Esophagus squamous epithelium (tissue), 5 donors: Measurements from ENCODE around the gene RASSF9. TPM values are rescaled to one million over a fixed set of nuclear protein-coding genes. Genes with fewer than 3 reads are reported as not detected.

Source experiments
- DNase-seq: peaks from one replicate; lab custom pipeline; 2025; lab: John Stamatoyannopoulos, UW
- H3K27ac ChIP-seq, 4 donors: fragments of 200-600 bp; sonication (generic); one replicate each; pipeline ENCODE4 v1.5.1; 2016 to 2019; ENCODE audit warnings: mild to moderate bottlenecking in 1 of 4
- H3K27me3 ChIP-seq, 4 donors: fragments of 200-600 bp; sonication (generic); 1 replicate in 3 of 4; 2 replicates in 1 of 4; pipeline versions ENCODE4 v1.5.1 to v1.6.0; 2017 to 2021; ENCODE audit warnings: antibody characterized with exemption in 1 of 4
- H3K36me3 ChIP-seq, 3 donors: fragments of 200-600 bp; sonication (generic); one replicate each; pipeline ENCODE4 v1.5.1; 2016 to 2019
- H3K4me1 ChIP-seq, 3 donors: fragments of 200-600 bp; sonication (generic); one replicate each; pipeline ENCODE4 v1.5.1; 2017 to 2019
- H3K4me3 ChIP-seq, 4 donors: fragments of 200-600 bp; sonication (generic); 1 replicate in 3 of 4; 2 replicates in 1 of 4; pipeline ENCODE4 v1.5.1; 2016 to 2019; ENCODE audit warnings: mild to moderate bottlenecking in 2 of 4, moderate library complexity in 1 of 4
- H3K9me3 ChIP-seq, 3 donors: fragments of 200-600 bp; sonication (generic); one replicate each; pipeline ENCODE4 v1.5.1; 2016 to 2019
- POLR2A ChIP-seq, 4 donors: fragments of 450-650 bp; IDR thresholded peaks; one replicate each; pipeline ENCODE4 v1.6.1; 2017; ENCODE audit warnings: antibody characterized with exemption in 4 of 4, mild to moderate bottlenecking in 4 of 4, moderate library complexity in 3 of 4
- WGBS, 2 donors: methylation state at CpG; one replicate each; pipeline ENCODE4 v1.1.5; 2018; 5-methylcytosine and 5-hydroxymethylcytosine counted together
- intact Hi-C: fragments of 100-400 bp; cut with DNase I; formaldehyde crosslinking; loops from one replicate; pipeline ENCODE4 v1.15.0; 2022
- total RNA-seq, 4 donors: library from RNA; depleted of rRNA; stranded (reverse); fragments of >200 nt; gene quantifications; one replicate each; pipeline ENCODE4 v1.1.0, GENCODE V29; 2016
- TF ChIP-seq, protein P1 (sequence below), 6 experiments: fragments of 450-650 bp in 4 of 6; fragments of 200-600 bp in 2 of 6; sonication (generic) in 2 of 6; IDR thresholded peaks; one replicate each; pipeline ENCODE4 v1.5.1; 2016 to 2019; ENCODE audit warnings: antibody characterized with exemption in 6 of 6, mild to moderate bottlenecking in 4 of 6, moderate library complexity in 4 of 6
- donor health status: DM: yes; HTN: yes; CAD: no.

RASSF9 gene
- total RNA-seq, 4 donors from 2014 or later = 2.5 to 17.4 (median 4.4) TPM

DNA sequence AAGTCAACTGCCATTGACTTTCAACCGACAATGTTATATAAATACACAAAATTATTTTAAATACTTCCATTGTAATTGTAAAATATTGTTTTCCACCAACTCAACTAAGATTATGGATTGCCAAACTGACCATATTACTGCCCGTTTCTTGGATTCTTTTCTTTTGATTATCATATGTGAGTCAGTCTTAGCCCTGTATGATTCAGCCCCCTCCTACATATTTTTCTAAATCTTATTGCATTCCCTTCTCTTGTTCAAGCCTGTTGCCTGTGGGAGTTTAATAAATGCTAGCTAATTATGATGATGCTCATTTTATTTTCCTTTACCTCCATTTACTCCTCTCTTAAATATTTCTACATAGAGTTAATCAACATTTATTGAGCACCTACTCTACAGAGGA is 6.8 kb downstream of the RASSF9 start:
- WGBS, 2 donors = 44 to 47% methylated on average over 2 of the region's 2 CpGs
- no peak for DNase-seq
- intact Hi-C loops = no loop called here
- TF ChIP-seq, protein P1, sequence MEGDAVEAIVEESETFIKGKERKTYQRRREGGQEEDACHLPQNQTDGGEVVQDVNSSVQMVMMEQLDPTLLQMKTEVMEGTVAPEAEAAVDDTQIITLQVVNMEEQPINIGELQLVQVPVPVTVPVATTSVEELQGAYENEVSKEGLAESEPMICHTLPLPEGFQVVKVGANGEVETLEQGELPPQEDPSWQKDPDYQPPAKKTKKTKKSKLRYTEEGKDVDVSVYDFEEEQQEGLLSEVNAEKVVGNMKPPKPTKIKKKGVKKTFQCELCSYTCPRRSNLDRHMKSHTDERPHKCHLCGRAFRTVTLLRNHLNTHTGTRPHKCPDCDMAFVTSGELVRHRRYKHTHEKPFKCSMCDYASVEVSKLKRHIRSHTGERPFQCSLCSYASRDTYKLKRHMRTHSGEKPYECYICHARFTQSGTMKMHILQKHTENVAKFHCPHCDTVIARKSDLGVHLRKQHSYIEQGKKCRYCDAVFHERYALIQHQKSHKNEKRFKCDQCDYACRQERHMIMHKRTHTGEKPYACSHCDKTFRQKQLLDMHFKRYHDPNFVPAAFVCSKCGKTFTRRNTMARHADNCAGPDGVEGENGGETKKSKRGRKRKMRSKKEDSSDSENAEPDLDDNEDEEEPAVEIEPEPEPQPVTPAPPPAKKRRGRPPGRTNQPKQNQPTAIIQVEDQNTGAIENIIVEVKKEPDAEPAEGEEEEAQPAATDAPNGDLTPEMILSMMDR (IDR thresholded peaks at IDR 0.05) = no peak
- no peak for TF ChIP-seq POLR2A (IDR thresholded peaks at IDR 0.05)
- Histone ChIP-seq H3K4me3 (no peak overlapping the region), H3K9me3 (no peaks in the 10 kb centered on the region), H3K36me3 (no peaks in the 10 kb centered on the region), H3K27ac (no peak overlapping the region), H3K27me3 (no peaks in the 10 kb centered on the region), H3K4me1 (peaks cover 0 to 72% (median 4%) of the 10 kb centered on the region in 3 donors)

DNA sequence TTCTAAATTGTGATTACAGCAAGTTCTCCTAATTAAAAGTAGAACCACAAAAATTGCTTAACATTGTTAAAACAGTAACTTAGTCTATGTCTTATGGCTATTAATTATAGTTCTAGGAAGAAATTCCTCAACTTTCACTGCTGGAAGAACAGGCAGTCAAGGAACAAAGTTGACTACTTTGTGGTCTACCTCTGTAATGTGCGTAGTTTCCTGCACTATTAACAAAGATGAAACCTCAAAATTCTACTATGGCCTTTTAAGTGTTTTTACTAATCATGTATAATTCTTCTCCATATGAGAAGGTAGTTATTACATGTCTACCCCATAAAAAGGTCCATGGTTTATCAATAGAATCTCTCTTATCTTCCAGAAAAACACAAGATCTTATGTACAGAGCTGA is 7.6 kb downstream of the RASSF9 start:
- TF ChIP-seq POLR2A (IDR thresholded peaks at IDR 0.05) = no peak
- TF ChIP-seq, protein P1 (IDR thresholded peaks at IDR 0.05) = no peak
- no peaks in the 10 kb centered on the region for H3K27me3 ChIP-seq
- H3K9me3 ChIP-seq = no peaks in the 10 kb centered on the region
- no peaks in the 10 kb centered on the region for H3K36me3 ChIP-seq
- WGBS, 2 donors = 93 to 100% methylated on average over 1 of the region's 1 CpG
- intact Hi-C loops = no loop called here
- H3K4me1 ChIP-seq = peaks cover 0 to 69% (median 4%) of the 10 kb centered on the region in 3 donors
- no peak overlapping the region for H3K27ac ChIP-seq
- no peak for DNase-seq
- no peak overlapping the region for H3K4me3 ChIP-seq

DNA sequence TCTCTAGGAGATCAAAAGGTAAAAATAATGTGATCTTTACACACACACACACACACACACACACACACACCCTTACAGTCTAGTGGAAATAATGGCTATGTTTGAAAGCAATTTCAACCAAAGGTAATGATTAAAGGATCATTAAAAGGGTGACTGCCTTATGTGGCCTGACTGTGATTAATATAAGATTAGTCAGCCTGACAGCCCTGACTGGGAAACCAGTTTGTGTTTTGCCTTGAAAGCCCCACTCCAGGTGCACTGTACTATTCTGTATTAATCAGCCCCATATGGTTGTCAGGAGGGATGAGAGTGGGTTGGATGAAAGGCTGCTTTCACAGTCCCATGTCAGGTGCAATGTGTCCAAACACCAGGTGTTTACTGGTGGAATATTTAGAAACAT is 10.5 kb downstream of the RASSF9 start:
- Histone ChIP-seq H3K4me1 (peaks cover 0 to 51% (median 4%) of the 10 kb centered on the region in 3 donors), H3K4me3 (no peak overlapping the region), H3K36me3 (no peaks in the 10 kb centered on the region), H3K27ac (no peak overlapping the region), H3K9me3 (no peaks in the 10 kb centered on the region), H3K27me3 (no peaks in the 10 kb centered on the region)
- no peak for DNase-seq
- TF ChIP-seq POLR2A (IDR thresholded peaks at IDR 0.05) = no peak
- TF ChIP-seq, protein P1 (IDR thresholded peaks at IDR 0.05) = no peak
- intact Hi-C loops = no loop called here

DNA sequence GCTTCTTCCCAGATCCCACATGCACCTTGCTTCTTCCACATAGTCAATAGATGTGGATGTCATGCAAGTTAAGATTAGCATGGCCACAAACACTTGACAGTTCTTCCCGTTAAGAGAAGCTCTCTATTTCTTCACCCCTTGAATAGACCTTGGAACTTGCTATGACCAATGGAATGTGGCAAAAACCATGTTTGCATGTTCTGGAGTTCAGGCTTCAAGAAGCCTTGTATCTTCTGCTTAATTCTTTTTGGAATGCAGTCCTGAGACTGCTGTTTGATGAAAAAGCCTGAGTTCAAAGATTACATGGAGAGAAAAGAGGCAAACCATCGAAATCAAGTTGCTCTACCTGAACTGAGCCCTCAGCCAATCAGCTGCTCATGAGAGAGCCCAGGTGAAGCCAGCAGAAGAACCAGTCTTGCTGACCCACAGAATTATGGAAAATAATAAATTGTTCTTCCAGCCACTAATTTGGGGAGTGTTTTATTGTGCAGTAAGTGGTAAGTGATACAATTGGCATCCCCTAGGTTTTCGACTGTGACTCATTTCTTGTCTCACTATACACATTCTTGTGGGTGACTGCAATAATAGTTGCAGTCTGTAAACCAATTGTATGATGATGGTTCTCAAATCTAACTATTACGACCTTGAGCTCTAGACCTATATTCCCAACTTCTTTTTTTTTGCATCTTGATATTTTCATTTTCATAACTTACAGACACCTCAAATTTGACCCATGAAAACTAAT is 12.6 kb downstream of the RASSF9 start:
- TF ChIP-seq, protein P1 (IDR thresholded peaks at IDR 0.05) = no peak
- TF ChIP-seq POLR2A (IDR thresholded peaks at IDR 0.05) = no peak
- Histone ChIP-seq H3K4me3 (no peak overlapping the region), H3K4me1 (peaks cover 0 to 29% (median 0%) of the 10 kb centered on the region in 3 donors), H3K27me3 (no peaks in the 10 kb centered on the region), H3K9me3 (no peaks in the 10 kb centered on the region), H3K27ac (no peak overlapping the region), H3K36me3 (peaks cover 0 to 4% (median 0%) of the 10 kb centered on the region in 3 donors)
- DNase-seq = no peak
- intact Hi-C loops = no loop called here
- WGBS, 2 donors = 73 to 75% methylated on average over 4 of the region's 4 CpGs

DNA sequence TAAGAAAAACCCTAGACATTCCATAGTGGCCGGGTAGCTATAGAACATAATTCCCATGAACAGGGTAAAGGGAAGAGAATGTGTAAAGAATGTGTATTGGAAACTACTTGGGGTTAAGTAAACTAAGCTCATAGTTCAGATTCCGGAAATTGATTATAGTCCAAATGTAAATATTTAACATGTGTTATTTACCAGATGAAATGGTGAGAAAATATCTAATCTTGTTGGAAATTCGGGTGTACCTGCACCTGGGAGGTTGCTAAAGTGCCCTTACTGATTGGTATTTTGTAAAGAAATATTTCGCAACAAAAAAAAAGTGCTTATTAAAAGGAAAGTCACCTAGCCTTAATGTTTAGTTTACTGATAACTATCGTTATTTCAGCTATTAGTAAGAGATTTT is 14.4 kb downstream of the RASSF9 start:
- H3K27ac ChIP-seq = no peak overlapping the region
- no peaks in the 10 kb centered on the region for H3K9me3 ChIP-seq
- peaks cover 0 to 24% (median 0%) of the 10 kb centered on the region in 3 donors for H3K4me1 ChIP-seq
- no peak overlapping the region for H3K4me3 ChIP-seq
- TF ChIP-seq, protein P1 (IDR thresholded peaks at IDR 0.05) = no peak
- TF ChIP-seq POLR2A (IDR thresholded peaks at IDR 0.05) = no peak
- no peaks in the 10 kb centered on the region for H3K27me3 ChIP-seq
- intact Hi-C loops = no loop called here
- no peak for DNase-seq
- H3K36me3 ChIP-seq = peaks cover 0 to 8% (median 0%) of the 10 kb centered on the region in 3 donors
- WGBS, 2 donors = 62 to 63% methylated on average over 5 of the region's 5 CpGs
